Measurements from ENCODE around the gene LDHD.

LDHD gene

GRCh38 chr16:75075688-75076268 is 40.8 kb downstream of the LDHD start:
- no peak for DNase-seq

- peak; percentile 56 to 61 for DNase-seq
Measured at GRCh38 chr16:75074920-75075687, 41.5 kb downstream of the LDHD start.

GRCh38 chr16:75074304-75074793 is 42.2 kb downstream of the LDHD start:
- DNase-seq: no peak

- DNase-seq: no peak
Measured at GRCh38 chr16:75073545-75074303, 42.9 kb downstream of the LDHD start.

- DNase-seq: no peak
Measured at GRCh38 chr16:75072239-75072947, 44.2 kb downstream of the LDHD start.

- no peak for DNase-seq
Measured at GRCh38 chr16:75071621-75072020, 45.0 kb downstream of the LDHD start.

GRCh38 chr16:75070012-75070841 is 46.4 kb downstream of the LDHD start:
- no peak for DNase-seq

GRCh38 chr16:75068085-75069031 is 48.2 kb downstream of the LDHD start:
- no peak for DNase-seq

- DNase-seq: no peak
Measured at GRCh38 chr16:75066861-75067447, 49.6 kb downstream of the LDHD start.

GRCh38 chr16:75065521-75066149 is 50.9 kb downstream of the LDHD start:
- no peak for DNase-seq

- DNase-seq: no peak
Measured at GRCh38 chr16:75065149-75065505, 51.5 kb downstream of the LDHD start.

- no peak for DNase-seq
Measured at GRCh38 chr16:75064403-75065148, 52.0 kb downstream of the LDHD start.

GRCh38 chr16:75063549-75064088 is 53.0 kb downstream of the LDHD start:
- DNase-seq: no peak

- no peak for DNase-seq
Measured at GRCh38 chr16:75062976-75063346, 53.6 kb downstream of the LDHD start.

GRCh38 chr16:75062135-75062975 is 54.2 kb downstream of the LDHD start:
- DNase-seq: no peak

All from stimulated activated CD4-positive, alpha-beta T cell treated with anti-CD3 and anti-CD28 coated beads, Interleukin-2, amount 100 ng/mL, for 48 hours (primary cell).